GM12874 (cell line): ENCODE results near the gene SLC17A7.

Experiments used
- TF ChIP-seq, protein P1 (sequence below): IDR thresholded peaks from 2 replicates; pipeline ENCODE4 v1.5.1; 2011; ENCODE audit warnings: low read depth, mild to moderate bottlenecking, control low read depth, low read length, moderate library complexity; ENCODE audit not compliant: insufficient read depth

The SLC17A7 gene

DNA sequence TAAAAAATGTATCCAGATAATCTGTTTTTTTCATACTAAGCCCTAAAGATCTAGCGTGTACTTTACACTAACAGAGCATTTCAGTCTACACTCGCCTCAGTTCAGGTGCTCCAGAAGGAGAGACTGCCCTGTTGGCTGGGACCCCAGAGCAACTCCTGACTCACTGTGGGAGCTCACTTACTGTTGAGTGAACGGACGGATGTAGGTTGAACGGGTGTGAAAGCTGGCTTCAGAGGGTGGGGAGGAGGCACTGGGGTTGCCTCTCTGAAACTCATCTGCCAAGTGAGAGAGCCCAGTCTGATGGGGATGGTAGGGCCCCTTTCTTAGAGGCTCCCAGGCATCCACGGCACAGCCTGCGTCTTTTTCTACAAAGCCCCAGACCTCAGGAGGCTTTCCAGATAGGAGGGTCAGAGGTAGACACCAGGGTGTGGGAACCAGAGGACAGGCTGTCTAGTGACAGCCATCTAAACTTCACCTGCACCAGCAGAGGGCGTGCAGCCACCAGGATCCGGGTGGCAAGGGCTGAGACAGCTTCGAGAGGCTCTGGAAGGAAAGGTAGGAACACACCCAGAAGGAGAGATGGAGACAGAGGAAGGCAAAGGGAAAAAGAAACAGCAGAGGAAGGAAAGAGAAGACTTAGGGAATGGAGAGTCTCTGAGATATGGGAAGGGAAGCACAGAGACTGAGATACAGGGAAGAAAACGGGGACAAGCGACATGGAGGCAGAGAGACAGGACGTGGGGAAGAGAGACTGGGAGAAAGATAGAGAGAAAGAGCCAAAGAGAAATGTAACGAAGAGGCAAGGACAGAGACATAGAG lies 49.5 kb downstream of the SLC17A7 start:
- TF ChIP-seq, protein P1, sequence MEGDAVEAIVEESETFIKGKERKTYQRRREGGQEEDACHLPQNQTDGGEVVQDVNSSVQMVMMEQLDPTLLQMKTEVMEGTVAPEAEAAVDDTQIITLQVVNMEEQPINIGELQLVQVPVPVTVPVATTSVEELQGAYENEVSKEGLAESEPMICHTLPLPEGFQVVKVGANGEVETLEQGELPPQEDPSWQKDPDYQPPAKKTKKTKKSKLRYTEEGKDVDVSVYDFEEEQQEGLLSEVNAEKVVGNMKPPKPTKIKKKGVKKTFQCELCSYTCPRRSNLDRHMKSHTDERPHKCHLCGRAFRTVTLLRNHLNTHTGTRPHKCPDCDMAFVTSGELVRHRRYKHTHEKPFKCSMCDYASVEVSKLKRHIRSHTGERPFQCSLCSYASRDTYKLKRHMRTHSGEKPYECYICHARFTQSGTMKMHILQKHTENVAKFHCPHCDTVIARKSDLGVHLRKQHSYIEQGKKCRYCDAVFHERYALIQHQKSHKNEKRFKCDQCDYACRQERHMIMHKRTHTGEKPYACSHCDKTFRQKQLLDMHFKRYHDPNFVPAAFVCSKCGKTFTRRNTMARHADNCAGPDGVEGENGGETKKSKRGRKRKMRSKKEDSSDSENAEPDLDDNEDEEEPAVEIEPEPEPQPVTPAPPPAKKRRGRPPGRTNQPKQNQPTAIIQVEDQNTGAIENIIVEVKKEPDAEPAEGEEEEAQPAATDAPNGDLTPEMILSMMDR = peak; percentile 89

DNA sequence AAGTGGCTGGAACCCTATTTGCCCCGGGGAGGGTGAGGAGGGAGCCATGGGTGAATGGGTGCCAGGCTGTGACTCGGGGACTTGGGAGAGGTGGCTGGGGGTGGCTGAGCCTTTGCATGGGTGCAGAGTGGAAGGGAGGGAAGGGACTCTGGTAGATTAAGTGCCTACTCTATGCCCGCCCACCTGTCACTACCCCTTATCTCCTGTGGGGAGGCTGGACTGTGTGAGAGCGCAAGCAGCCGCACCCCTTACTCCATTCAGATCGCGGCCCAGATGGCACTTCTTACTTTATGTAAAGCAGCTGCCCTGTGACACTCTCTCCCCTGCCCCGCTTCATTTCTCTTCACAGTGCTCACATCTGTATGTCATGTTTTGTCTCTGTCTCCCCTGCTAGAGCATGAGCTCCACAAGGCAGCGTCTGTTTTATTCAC lies 50.4 kb downstream of the SLC17A7 start:
- TF ChIP-seq, protein P1 = no peak

DNA sequence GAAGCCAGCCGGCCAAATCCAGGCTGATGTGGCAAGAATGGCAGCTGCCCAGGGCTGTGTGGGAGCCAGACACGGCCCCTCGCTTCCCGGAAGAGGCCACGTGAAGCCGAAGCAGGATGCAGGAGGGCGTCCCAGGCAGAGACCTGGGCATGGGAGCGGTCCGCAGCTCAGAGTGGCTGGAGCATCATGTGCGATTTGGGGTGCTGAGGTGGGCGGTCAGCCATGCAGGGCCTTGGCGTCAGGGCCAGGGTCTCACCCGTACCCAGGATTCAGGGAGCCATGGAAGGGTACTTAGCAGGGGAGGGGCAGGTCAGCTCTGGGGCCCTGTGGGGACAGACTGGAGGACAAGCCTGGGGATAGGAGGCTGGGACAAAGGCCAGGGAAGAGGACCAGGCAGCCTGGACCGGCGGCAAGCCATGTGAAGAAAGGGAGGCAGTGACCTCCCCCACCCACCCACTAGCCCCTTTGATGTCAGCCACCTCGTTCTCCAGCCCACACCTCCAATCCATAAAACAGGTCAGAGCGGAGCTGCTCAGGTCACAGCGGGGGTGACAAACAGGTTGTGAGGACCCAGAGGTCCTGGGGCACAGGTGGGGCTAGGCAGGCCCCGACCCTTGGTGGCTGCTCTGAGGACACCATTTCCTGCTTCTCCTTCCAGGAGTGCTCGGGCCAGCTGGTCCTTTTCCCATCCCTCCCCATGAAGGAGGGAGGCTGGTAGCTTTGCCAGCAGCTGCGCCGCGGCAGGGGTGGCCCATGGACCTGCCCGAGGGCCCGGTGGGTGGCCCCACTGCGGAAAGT lies 51.0 kb downstream of the SLC17A7 start:
- TF ChIP-seq, protein P1 = no peak

DNA sequence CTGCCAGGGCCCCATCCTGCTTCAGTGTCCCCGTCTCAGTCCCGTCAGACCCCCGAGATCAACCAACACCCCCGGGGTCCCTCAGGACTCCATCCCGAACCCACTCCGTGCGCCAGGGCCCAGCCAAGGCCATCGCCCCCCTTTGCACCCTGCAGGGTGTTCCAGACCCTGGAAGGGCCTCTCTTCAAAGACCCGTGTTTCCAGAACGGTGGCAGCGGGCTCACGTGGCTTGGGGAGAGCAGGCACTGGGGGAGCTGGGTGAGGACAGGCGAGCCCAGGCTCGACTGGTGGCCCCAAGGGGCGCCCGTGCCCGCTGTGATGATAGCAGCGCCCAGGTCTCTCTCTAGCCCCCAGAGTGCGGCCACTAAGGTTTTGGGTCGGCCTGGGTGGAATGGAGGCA lies 51.9 kb downstream of the SLC17A7 start:
- TF ChIP-seq, protein P1 = no peak

DNA sequence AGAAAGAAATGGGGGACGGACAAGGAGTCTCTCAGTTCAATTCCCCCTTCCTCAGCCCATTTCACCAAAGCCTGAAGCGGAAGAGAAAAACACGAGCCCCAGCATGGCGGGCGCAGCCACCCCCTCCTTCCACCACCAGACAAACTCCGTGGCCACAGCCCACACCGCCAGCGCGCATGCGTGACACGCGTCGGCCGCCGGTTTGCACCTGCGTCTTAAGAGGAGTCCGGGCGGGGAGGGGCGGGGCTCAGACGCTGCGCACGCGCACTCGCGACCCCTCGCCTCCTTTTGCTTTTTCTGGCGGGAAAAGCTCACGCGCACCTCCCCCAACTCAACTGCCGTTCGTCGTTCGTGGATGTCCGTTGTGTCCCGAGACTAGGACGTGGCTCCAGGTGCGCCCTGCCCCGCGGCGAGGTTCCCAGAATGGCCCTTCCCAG lies 53.4 kb downstream of the SLC17A7 start, which contains the start of gene KASH5:
TSS of gene KASH5 (plus strand) at position 314 of the 437 bp plus-strand sequence. CDS start 2,635 bp downstream, outside the sequence.
- TF ChIP-seq, protein P1 = no peak

DNA sequence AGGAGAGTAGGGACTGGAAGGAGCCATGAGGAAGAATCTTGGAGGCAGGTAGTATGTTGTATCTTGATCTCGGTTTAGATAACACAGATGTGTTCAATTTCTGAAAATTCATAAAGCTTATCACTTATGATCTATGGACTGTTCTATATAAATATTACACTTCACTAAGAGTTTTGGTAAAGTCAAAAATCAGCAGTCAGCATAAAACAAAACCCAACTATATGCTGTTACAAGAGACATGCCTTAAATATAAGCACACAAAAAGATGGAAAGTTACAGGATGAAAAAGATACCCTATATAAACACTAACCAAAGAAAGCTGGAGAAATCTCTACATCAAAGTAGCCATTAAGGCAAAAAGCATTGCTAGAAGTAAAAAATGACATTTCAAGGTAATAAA lies 57.7 kb downstream of the SLC17A7 start:
- TF ChIP-seq, protein P1 = no peak

DNA sequence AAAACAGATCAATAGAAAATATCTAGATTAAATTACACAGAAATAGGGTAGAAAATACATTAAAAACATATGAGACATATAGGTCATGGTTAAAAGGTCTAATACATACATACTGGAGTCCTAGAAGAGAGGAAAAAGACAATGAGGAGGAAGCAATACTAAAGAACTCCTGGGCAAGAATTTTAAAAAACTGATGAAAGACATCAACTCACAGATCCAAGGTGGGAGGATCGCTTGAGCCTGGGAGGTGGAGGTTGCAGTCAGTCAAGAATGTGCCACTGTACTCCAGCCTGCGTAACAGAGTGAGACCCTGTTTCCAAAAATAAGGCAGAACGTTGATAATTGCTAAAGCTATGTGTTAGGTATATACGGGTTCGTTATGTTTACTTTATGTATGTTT lies 58.7 kb downstream of the SLC17A7 start:
- TF ChIP-seq, protein P1 = no peak
